NCI-H446 (cell line): ENCODE measurements around the gene SDK2.
A peak's percentile ranks its signal among the peaks of the same experiment; 100 is the strongest.

Experiments
- DNase-seq, 2 experiments: peaks; one replicate each; lab custom pipeline; 2025; lab: John Stamatoyannopoulos, UW

Gene SDK2

GRCh38 chr17:73610331-73610911, 33.8 kb downstream of the SDK2 start:
- no peak for DNase-seq

GRCh38 chr17:73609758-73610157, 34.5 kb downstream of the SDK2 start:
- DNase-seq: no peak

- DNase-seq: no peak
These were observed 35.2 kb downstream of the SDK2 start for GRCh38 chr17:73609060-73609459.

- no peak for DNase-seq
These were observed 38.8 kb downstream of the SDK2 start for GRCh38 chr17:73605444-73605843.

GRCh38 chr17:73604476-73604875, 39.8 kb downstream of the SDK2 start:
- DNase-seq: no peak

GRCh38 chr17:73603971-73604370, 40.3 kb downstream of the SDK2 start:
- no peak for DNase-seq

GRCh38 chr17:73600103-73600871, 44.0 kb downstream of the SDK2 start:
- DNase-seq: peak in 1 of 2 experiments; percentile 21

GRCh38 chr17:73599599-73599998, 44.6 kb downstream of the SDK2 start:
- no peak for DNase-seq

- no peak for DNase-seq
These were observed 46.0 kb downstream of the SDK2 start for GRCh38 chr17:73598212-73598611.

GRCh38 chr17:73595931-73596330, 48.3 kb downstream of the SDK2 start:
- no peak for DNase-seq

- peak in 1 of 2 experiments; percentile 39 for DNase-seq
These were observed 48.8 kb downstream of the SDK2 start for GRCh38 chr17:73595479-73595878.

GRCh38 chr17:73595068-73595467, 49.2 kb downstream of the SDK2 start:
- no peak for DNase-seq

- DNase-seq: no peak
These were observed 49.6 kb downstream of the SDK2 start for GRCh38 chr17:73594598-73594997.

- DNase-seq: no peak
These were observed 50.2 kb downstream of the SDK2 start for GRCh38 chr17:73594025-73594424.

- no peak for DNase-seq
These were observed 50.8 kb downstream of the SDK2 start for GRCh38 chr17:73593249-73593965.

GRCh38 chr17:73592501-73592961, 51.7 kb downstream of the SDK2 start:
- no peak for DNase-seq

- DNase-seq: no peak
These were observed 52.2 kb downstream of the SDK2 start for GRCh38 chr17:73592079-73592415.

GRCh38 chr17:73591296-73592078, 52.8 kb downstream of the SDK2 start:
- no peak for DNase-seq

GRCh38 chr17:73589363-73589980, 54.8 kb downstream of the SDK2 start:
- no peak for DNase-seq

GRCh38 chr17:73588891-73589290, 55.4 kb downstream of the SDK2 start:
- DNase-seq: no peak

- DNase-seq: no peak
These were observed 55.9 kb downstream of the SDK2 start for GRCh38 chr17:73588301-73588846.
